Stimulated activated CD8-positive, alpha-beta memory T cell treated with anti-CD3 and anti-CD28 coated beads, Interleukin-4, amount 100 ng/mL, for 1 hour (primary cell): Measurements from ENCODE around the gene COX8A.

Source experiments
- DNase-seq, 2 donors: peaks; one replicate each; pipeline ENCODE4 v3.0.0-alpha.2; 2020; ENCODE audit warnings: low read depth in 2 of 2, low spot score in 1 of 2

Gene COX8A

DNA sequence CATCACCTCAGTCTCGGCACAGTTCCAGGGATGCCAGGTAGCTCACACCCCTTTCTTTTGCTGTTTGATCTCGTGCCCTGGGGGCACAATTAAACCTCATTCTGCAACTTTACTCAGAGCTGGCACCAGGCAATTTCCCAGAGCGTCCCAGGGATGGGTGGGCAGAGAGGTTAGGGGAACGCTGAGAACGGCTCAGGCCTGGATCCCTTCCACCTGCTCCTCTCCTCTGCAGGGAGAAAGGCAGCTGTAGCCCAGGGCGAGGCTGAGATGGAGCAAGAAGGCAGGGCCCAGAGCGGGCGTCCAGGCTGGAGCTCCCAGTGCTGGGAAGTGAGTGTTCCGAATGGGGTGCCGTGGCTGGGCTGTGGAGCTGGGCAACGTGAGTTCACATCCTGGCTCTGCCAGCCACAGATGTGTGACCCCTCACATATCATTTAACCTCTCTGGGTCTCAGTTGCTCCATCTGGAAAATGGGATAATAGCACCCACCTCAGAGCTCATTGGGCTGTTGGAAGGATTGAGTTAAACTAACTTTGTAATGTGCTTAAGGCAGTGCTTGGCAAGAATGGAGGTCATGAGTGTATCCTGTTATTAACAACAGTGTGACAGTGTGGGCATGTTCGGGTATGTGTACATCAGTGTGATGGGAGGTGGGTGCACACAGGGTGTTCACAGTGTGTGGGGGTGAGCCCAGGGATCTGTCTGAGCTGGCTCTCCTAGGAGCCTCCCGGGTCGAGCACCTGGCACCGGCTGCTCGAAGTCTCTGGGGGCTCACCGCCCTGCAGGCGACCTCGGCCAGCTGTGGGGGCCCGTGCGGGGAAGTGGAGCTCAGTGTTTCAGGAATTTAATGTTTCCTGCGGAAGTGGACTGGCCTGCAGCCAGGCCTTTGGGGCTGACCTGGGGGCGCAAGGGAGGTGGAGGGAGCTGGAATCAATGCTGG is 27.3 kb downstream of the COX8A start:
- no peak for DNase-seq

DNA sequence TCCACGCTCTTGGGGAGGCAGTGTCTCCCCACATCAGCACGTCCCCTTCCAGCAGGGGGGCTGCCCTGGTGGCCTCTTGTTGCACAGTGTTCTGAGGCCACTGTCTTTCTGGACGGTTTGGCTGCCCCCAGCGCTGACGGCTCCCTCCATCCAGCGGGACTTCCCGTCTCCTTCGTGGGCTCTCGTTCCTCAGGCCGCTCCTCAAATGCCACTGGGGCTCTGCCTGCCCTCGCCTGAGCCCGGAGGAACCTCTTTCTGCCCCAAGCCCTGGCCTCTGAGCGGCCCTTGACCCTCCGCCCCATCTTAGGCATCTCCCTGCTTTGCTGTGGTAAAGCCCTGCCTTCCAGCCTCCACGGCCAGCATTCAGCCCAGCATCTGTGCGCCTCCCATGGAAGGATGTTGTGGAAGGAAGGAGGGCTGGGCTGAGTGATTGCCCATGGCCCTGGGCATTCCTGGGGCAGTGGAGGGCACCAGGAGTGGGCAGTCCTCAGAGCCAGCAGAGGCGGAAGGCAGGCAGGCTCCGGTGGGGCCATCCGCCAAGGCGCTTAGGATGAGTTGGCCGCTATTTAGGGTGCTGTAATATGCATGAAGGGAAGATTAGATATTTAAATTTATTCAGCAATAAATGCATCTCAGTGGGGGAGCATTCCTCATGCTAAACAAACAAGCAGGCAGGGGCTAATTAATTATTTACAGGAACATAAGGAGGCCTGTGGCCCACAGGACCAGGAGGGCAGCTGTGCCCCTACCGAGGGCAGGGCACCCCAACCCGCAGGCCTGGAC is 29.6 kb downstream of the COX8A start:
- no peak for DNase-seq

GRCh38 chr11:64004590-64004984 is 30.2 kb downstream of the COX8A start:
- DNase-seq, result no peak

GRCh38 chr11:64005691-64006090 is 31.3 kb downstream of the COX8A start:
- DNase-seq, result no peak

- DNase-seq, result no peak
Observed at GRCh38 chr11:64006398-64006797, 32.0 kb downstream of the COX8A start.

DNA sequence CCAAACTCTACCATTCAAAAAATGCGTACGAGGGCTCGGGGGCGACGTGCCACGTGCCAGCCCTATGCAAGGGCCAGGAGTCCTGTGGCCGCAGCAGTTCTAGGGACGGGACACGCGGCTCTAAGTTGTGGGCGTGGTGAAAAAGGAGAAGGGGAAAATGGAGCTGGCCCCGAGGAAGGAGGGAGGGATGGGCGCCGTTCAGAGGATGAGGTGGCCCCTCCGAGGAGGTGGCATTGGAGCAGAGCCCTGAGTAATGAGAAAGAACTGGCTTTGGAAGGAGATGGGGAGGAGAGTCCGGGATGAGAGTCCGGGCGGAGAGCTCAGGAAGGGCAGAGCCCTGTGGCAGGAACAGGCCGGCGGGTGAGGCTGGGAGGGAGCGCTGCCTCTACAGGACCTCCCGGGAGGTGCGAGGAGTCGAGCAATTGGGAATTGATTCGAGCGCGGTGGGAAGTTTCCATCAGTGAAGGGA is 32.8 kb downstream of the COX8A start:
- DNase-seq, result no peak

DNA sequence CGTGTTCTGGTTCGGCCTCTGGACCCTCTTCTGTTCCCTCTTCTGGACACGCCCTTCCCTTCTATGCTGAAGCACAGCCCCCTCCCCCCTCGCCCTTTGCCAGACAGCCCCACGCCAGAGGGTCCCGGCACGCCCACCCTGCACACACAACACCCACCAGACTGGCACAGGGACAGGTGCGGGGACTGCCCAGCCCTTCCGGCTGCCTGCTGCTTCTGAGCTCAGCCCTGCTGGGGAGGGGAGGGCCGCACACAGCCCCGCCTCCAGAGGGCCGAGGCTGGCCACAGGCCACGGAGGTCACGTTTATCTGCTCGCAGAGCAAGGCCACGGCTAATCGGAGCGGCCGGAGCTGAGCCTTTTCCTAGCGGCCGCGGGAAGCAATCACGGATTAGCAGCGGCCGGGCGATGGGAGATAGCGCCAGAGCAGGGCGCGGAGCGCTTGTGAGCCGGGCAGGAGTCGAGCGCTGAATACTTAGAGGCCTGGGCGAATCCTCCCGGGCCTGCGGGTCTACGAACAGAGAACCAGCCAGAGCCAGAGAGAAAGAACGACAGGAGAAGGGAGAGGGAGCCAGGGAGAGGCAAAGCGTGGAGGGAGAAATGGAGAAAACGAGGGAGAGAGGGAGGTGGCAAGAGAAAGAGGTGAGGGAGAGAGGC is 33.3 kb downstream of the COX8A start:
- no peak for DNase-seq

DNA sequence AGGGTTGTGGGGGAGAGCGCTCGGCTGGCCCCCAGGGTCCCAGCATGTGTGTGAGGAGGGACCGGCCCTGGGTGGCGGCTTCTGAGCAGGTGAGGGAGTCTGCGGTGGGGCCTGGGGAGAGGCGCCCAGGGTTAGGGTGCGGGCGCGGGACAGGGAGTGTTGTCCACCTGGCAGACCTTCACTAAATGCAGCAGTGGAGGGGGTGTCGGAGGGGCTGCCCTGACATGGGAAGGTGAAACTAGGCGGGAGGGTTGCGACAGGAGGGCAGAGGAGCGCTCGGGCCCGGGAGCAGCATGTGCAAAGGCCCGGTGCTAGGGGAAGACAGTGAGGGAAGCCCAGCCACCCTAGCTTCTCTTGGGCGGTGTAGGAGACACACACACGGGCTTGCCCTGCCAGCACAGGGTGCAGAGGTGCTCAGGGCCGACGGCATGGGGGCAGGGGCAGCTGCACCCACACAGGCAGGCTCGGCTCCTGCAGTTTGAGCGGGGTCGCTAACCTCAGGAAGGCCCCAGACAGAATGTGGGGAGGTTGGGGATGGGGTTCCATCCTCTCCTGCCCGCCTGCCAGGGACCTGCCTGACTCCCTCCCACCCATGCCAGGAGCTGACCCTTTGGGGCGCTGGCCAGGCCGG is 34.0 kb downstream of the COX8A start:
- DNase-seq, result no peak

DNA sequence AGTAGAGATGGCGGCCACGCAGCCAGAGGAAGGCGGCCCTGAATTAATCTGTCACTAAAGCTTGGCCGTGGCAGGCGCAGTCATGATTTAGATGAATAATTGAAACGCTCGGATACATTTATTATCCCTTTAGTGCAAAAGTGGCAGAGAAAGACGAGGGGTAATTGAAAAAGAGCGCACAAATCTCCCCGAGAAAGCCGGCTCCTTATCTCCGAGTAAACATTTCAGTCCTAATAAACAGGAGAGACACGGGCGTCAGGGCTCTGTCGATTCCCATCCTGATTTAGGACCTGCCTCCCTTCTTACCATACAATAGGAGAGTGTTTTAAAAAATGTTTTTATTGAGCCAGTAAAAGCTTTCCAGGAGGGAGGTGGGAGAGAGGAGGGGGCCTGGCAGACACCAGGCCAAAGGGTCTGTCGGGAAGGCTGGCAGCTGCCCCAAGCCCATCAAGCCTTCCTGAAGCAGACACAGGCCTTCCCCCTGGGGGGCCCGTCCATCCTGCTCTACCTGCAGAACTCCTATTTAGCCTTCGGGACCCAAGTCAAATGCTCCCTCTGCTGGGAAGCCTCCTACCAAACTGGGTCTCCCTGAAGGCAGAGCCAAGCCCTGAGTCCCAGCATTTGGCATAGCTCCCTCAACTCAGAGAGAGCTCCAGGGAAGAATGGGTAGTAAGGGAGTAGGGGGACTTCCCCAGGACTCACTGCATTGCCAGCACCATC is 34.7 kb downstream of the COX8A start:
- DNase-seq, result no peak

DNA sequence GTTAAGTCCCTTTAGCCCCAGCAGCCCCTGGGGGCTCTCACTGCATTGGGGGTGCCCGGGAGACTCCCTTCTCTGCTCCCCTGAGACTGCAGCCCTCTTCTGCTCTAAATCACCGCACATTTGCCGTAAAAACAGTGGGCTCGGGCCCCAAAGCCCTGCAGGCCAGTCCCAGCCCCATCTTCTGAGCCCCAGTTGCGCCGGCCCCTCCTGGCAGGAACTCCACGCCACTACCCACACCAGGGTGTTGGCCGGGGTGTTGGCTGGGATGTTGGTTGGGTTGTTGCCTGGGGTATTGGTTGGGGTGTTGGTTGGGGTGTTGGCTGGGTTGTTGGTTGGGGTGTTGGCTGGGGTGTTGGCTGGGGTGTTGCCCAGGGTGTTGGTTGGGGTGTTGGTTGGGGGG is 35.3 kb downstream of the COX8A start:
- DNase-seq, result no peak

DNA sequence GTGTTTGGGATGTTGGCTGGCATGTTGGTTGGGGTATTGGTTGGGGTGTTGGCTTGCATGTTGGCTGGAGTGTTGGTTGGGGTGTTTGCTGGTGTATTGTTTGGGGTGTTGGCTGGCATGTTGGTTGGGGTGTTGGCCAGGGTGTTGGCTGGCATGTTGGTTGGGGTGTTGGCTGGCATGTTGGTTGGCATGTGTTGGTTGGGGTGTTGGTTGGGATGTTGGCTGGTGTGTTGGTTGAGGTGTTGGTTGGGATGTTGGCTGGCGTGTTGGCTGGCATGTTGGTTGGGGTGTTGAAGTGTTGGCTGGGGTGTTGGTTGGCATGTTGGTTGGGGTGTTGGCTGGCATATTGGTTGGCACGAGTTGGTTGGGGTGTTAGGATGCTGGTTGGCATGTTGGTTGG is 36.4 kb downstream of the COX8A start:
- no peak for DNase-seq

DNA sequence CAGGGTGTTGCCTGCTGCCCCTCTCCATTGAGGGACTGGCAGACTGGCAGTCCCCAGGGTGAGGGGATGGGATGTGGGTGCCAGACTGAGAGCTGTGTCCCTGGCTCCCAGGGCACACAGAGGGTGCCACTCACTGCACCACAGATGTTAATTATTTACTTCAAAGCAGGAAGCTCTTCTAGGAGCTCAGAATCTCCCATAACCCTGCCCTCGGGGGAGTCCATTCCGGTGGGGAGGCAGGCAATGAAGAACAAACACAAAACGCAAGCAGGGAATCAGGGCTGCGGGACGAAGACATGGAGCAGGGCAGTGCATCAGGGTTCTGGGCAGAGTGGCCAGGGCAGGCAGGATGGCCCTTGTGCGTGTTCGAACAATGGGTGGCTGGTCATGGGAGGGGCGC is 37.0 kb downstream of the COX8A start:
- DNase-seq, result no peak

DNA sequence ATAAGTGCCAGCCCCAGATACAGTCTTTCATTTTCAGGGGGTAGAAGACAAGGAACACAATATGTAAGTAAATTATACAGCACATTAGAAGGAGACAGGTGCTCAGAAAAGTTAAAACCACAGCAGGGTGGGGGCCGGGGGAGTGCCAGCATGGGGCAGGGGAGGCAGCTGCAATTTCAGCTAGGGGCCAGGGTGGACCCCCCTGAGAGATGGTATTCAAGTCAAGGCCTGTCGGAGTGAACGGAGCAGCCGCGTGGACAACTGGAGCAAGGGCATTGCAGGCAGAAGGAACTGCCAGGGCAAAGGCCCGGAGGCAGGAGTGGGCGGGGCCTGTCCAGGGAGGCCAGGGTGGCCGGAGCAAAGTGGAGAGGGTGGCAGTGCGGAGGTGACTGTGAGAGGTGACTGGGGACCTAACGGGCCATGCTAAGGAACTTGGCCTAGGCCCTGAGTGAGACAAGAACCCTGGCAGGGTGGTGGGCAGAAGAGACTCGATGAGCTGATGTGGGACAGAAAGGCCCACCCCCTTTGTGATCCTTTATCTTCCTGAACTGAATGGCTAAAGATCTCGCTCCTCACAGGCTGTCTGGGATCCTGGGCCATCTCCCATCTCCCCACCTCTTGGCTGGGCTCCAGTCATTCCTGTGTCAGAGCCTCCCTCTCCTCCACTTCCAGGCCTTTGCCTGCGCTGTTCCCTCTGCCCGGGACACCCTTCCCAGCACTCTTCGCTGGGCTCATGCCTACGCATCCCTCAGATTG is 38.9 kb downstream of the COX8A start:
- DNase-seq, result no peak

DNA sequence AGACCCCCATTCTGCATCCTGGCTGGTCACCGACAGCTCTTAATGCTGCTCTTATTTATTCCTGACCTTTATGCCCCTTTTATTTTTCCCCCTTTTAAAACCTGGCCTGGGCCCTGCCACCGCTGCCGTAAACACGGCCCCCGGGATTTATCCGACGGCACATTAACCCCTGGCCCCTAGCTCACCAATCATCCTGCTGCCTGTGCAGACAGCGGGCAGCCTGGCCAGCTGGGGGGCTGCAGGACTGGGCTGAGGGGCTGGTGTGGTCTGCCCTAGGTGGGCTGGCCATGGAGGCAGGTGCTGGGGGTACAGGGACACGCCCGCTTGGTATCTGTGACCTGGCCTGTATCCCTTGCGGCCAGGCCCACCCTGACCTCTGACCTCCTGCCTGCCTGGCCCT is 39.9 kb downstream of the COX8A start:
- DNase-seq, result no peak

- DNase-seq, result no peak
Observed at GRCh38 chr11:64015510-64015909, 41.1 kb downstream of the COX8A start.

- no peak for DNase-seq
Observed at GRCh38 chr11:64015935-64016845, 41.8 kb downstream of the COX8A start.

- DNase-seq, result no peak
Observed at GRCh38 chr11:64017945-64018224, 43.5 kb downstream of the COX8A start.

GRCh38 chr11:64018310-64018709 is 43.9 kb downstream of the COX8A start:
- DNase-seq, result no peak
